GM12878 (cell line): ENCODE measurements around the gene ZKSCAN8. TPM values are rescaled to one million over a fixed set of nuclear protein-coding genes. Genes with fewer than 3 reads are reported as not detected.

Experiments
- ATAC-seq: fragments of 200-7000 bp; cut with Tn5 transposase; 3 replicates; pipeline ENCODE4 v1.9.1; 2020; ENCODE audit warnings: mild to moderate bottlenecking, moderate library complexity
- BruUV-seq: library from RNA; stranded (reverse); fragments of 400-500 nt; replicated peaks from 2 replicates; lab custom pipeline; 2021; lab: Mats Ljungman, UMichigan
- CTCF ChIA-PET: fragments of 300-600 bp; sonication (Branson Sonifier 250); formaldehyde crosslinking; extraction: SDS; loops from one replicate; lab custom pipeline; 2021; ENCODE audit warnings: inconsistent platforms; lab: Yijun Ruan, JAX
- POLR2A ChIA-PET: fragments of 350-600 bp; formaldehyde crosslinking; extraction: SDS; loops from one replicate; lab custom pipeline; 2021; ENCODE audit warnings: inconsistent platforms; lab: Charles Lee
- RAD21 ChIA-PET: fragments of 300-600 bp; sonication (Branson Sonifier 250); formaldehyde crosslinking; loops from one replicate; lab custom pipeline; 2023; ENCODE audit warnings: antibody characterized with exemption; ENCODE audit not compliant: unreplicated experiment; lab: Charles Lee
- SMC1A ChIA-PET: fragments of 300-600 bp; sonication (Branson Sonifier 250); formaldehyde crosslinking; loops from one replicate; lab custom pipeline; 2023; ENCODE audit not compliant: unreplicated experiment, uncharacterized antibody; lab: Charles Lee
- DNase-seq: peaks from one replicate; pipeline ENCODE4 v3.0.0-alpha.2; 2011; ENCODE audit warnings: low read depth, low spot score
- FAIRE-seq: peaks from 3 replicates; lab custom pipeline; 2011; peaks lifted over from hg19 to GRCh38; lab: Jason Lieb, UNC
- H2AFZ ChIP-seq: 2 replicates; pipeline ENCODE4 v1.6.0; 2011; ENCODE audit warnings: low read depth, low read length, control low read depth; ENCODE audit not compliant: control insufficient read depth
- H3K27ac ChIP-seq: 2 replicates; pipeline ENCODE4 v1.5.1; 2011; ENCODE audit warnings: control low read depth; ENCODE audit not compliant: control insufficient read depth, insufficient read depth
- H3K27me3 ChIP-seq, 2 experiments: replicated peaks in 1 of 2; 2 replicates each; pipeline versions ENCODE4 v1.6.0 to v1.6.1; 2011; ENCODE audit warnings: low read length in 1 of 2; ENCODE audit not compliant: control insufficient read depth in 2 of 2, insufficient read depth in 2 of 2
- H3K36me3 ChIP-seq, 2 experiments: 2 replicates each; pipeline ENCODE4 v1.5.1; 2011; ENCODE audit warnings: low read length in 1 of 2; ENCODE audit not compliant: control insufficient read depth in 2 of 2, insufficient read depth in 2 of 2
- H3K4me1 ChIP-seq: 2 replicates; pipeline ENCODE4 v1.6.1; 2011; ENCODE audit warnings: mild to moderate bottlenecking, low read length, moderate library complexity, mixed read lengths; ENCODE audit not compliant: control insufficient read depth, insufficient read depth
- H3K4me2 ChIP-seq: 2 replicates; pipeline ENCODE4 v1.6.0; 2011; ENCODE audit warnings: control low read depth; ENCODE audit not compliant: control insufficient read depth, insufficient read depth
- H3K4me3 ChIP-seq: fragments of 200-600 bp; sonication (generic); 2 replicates; pipeline ENCODE4 v1.5.1; 2016
- H3K79me2 ChIP-seq: 2 replicates; pipeline ENCODE4 v1.6.0; 2011; ENCODE audit warnings: low read length; ENCODE audit not compliant: control insufficient read depth, insufficient read depth
- H3K9ac ChIP-seq: 2 replicates; pipeline ENCODE4 v1.8.0; 2011; ENCODE audit warnings: low read length, control low read depth, mixed read lengths; ENCODE audit not compliant: control insufficient read depth, insufficient read depth
- H3K9me3 ChIP-seq: replicated peaks from 3 replicates; pipeline ENCODE4 v1.5.1; 2011; ENCODE audit warnings: mild to moderate bottlenecking, low read length; ENCODE audit not compliant: control insufficient read depth, insufficient read depth
- H4K20me1 ChIP-seq: 2 replicates; pipeline ENCODE4 v1.6.0; 2011; ENCODE audit not compliant: control insufficient read depth, insufficient read depth
- EED ChIP-seq: sonication (generic); IDR thresholded peaks from 2 replicates; pipeline ENCODE4 v1.6.1; 2016; ENCODE audit warnings: antibody characterized with exemption, low read depth
- GABPA ChIP-seq: IDR thresholded peaks from 2 replicates; pipeline ENCODE4 v1.6.1; 2014; ENCODE audit warnings: antibody characterized with exemption, low read depth, mild to moderate bottlenecking, inconsistent platforms
- IKZF2 ChIP-seq, 2 experiments: fragments of 450-650 bp; IDR thresholded peaks; 2 replicates each; pipeline ENCODE4 v1.6.1; 2017; ENCODE audit warnings: mild to moderate bottlenecking in 2 of 2, moderate library complexity in 2 of 2
- JUNB ChIP-seq: IDR thresholded peaks from 2 replicates; pipeline ENCODE4 v1.6.1; 2016; ENCODE audit warnings: antibody characterized with exemption, mild to moderate bottlenecking
- KDM1A ChIP-seq: fragments of 200-600 bp; sonication (generic); IDR thresholded peaks from 2 replicates; pipeline ENCODE4 v1.6.1; 2016; ENCODE audit warnings: borderline replicate concordance
- REST ChIP-seq: IDR thresholded peaks from 2 replicates; pipeline ENCODE4 v1.6.1; 2012; ENCODE audit warnings: mild to moderate bottlenecking, low read depth, low read length
- YBX1 ChIP-seq: fragments of 450-650 bp; IDR thresholded peaks from 2 replicates; pipeline ENCODE4 v1.6.1; 2016; ENCODE audit warnings: antibody characterized with exemption
- WGBS: methylation state at CpG from one replicate; pipeline ENCODE4 v1.1.6; 2016; ENCODE audit warnings: low lambda C conversion rate; ENCODE audit not compliant: insufficient replicate concordance, insufficient coverage; ENCODE audit errors: missing lambda C conversion rate; 5-methylcytosine and 5-hydroxymethylcytosine counted together
- in situ Hi-C: fragments of 300-500 bp; cut with MboI; formaldehyde crosslinking; loops from 9 replicates; pipeline ENCODE4 v1.14.3; 2018; ENCODE audit warnings: mixed read lengths
- intact Hi-C: fragments of 100-400 bp; cut with micrococcal nuclease; formaldehyde crosslinking; loops from one replicate; pipeline ENCODE4 v1.14.2; 2022; ENCODE audit not compliant: unreplicated experiment
- polyA plus RNA-seq, 11 experiments: library from polyadenylated mRNA; depleted of rRNA in 4 of 11; unstranded in 6 of 11; stranded (reverse) in 5 of 11; fragments of >200 nt; fragmentation: Nextera tagmentation in 4 of 11; fragmentation: Illumina TruSeq in 1 of 11; extraction: Ambion mirVana in 4 of 11; extraction: Trizol in 1 of 11; gene quantifications; 1 replicate in 1 of 11; 2 replicates in 10 of 11; pipeline versions ENCODE4 v1.2.1 to v1.2.3, GENCODE V29; 2011 to 2016; ENCODE audit warnings: inconsistent platforms in 2 of 11, missing spikeins in 2 of 11, low read depth in 1 of 11
- total RNA-seq, 4 experiments: library from RNA; depleted of rRNA in 3 of 4; stranded (reverse); fragments of >200 nt in 3 of 4; fragmentation: Illumina TruSeq in 1 of 4; extraction: Trizol in 1 of 4; gene quantifications; 2 replicates each; pipeline versions ENCODE4 v1.2.1 to v1.2.3, GENCODE V29; 2013 to 2021

Gene ZKSCAN8
- total and polyA plus RNA-seq, 10 of the 15 experiments (the other 5 are each of a cell fraction or from before 2014, with no cell fraction given): 1.0 to 17.9 (median 8.7) TPM

GRCh38 chr6:28139860-28140543 lies 1.7 kb upstream of the ZKSCAN8 start:
- DNase-seq: no peak
- H3K9ac ChIP-seq: no peak overlapping the region
- in situ Hi-C loops: loop anchor here (5.0 kb wide), 1 partner anchor 77 kb away; no protein-coding TSS in a partner anchor
- H3K36me3 ChIP-seq: peaks cover 0 to 6% of the 10 kb centered on the region in 2 experiments; a peak in 1 of 4 replicates
- no peak overlapping the region; the same call in 1 of the 2 replicates for H2AFZ ChIP-seq
- RAD21 ChIA-PET: interaction anchor here (0.9 to 1.0 kb wide), 2 partner anchors 83 to 216 kb away, joined by 4 read pairs; no protein-coding TSS in a partner anchor
- no peak overlapping the region for H3K4me3 ChIP-seq
- peaks cover 49% of the 10 kb centered on the region for H3K79me2 ChIP-seq
- TF ChIP-seq GABPA (no peak), EED (peak; percentile 12; the same call in 1 of the 2 replicates), JUNB (no peak), IKZF2 (IDR thresholded peaks at IDR 0.05) (peak; percentile 37 to 53; a peak in 3 of 4 replicates), KDM1A (no peak), YBX1 (no peak), REST (no peak)
- TF ChIP-seq, all 136 proteins: peak for 2
- ChIA-PET SMC1A (interaction anchor here (0.8 to 2.8 kb wide), 9 partner anchors 11 to 216 kb away, joined by 3 to 13 read pairs (median 9); partner anchors contain the start of genes ZKSCAN4, ZSCAN16 and ZSCAN26), CTCF (interaction anchor here (0.7 to 4.7 kb wide), 3 partner anchors 15 to 217 kb away, joined by 3 to 41 read pairs (median 18); partner anchors contain the start of gene ZSCAN16), POLR2A (interaction anchor here (0.6 to 2.5 kb wide), 6 partner anchors 14 to 243 kb away, joined by 3 to 11 read pairs (median 4); partner anchors contain the start of gene ZSCAN26)
- FAIRE-seq: no peak
- Histone ChIP-seq H3K27ac (peak overlapping the region; percentile 4; the same call in 1 of the 2 replicates), H4K20me1 (no peaks in the 10 kb centered on the region), H3K9me3 (no peaks in the 10 kb centered on the region), H3K4me1 (peaks cover 18% of the 10 kb centered on the region), H3K4me2 (peak overlapping the region; percentile 31), H3K27me3 (no peaks in the 10 kb centered on the region)
- 50% methylated on average over 9 of the region's 9 CpGs for WGBS
- no peak for ATAC-seq
- intact Hi-C loops: loop anchor here (2.0 to 10.0 kb wide), 5 partner anchors 72 to 305 kb away; partner anchors contain the start of genes ZSCAN12 and ZSCAN9
- no TSS peak for BruUV-seq
